Trophoblast cell (in vitro differentiated cells and primary cell): ENCODE measurements around the gene RREB1.

ENCODE experiments used
- DNase-seq, 2 donors: peaks; one replicate each; pipeline ENCODE4 v3.0.0-alpha.2; 2016
- H2AFZ ChIP-seq: 2 replicates; pipeline ENCODE4 v1.6.1; 2013; ENCODE audit warnings: low read length, moderate library complexity, mild to moderate bottlenecking; ENCODE audit not compliant: insufficient read depth, poor library complexity
- H2AK5ac ChIP-seq: 2 replicates; pipeline ENCODE4 v1.6.1; 2013; ENCODE audit warnings: mild to moderate bottlenecking, low read length
- H2BK120ac ChIP-seq: 2 replicates; pipeline ENCODE4 v1.6.1; 2013; ENCODE audit warnings: low read length, mild to moderate bottlenecking, moderate library complexity; ENCODE audit not compliant: insufficient read depth, poor library complexity
- H2BK12ac ChIP-seq: 2 replicates; pipeline ENCODE4 v1.6.1; 2013; ENCODE audit warnings: mild to moderate bottlenecking, low read length, moderate library complexity
- H2BK5ac ChIP-seq: 2 replicates; pipeline ENCODE4 v1.6.1; 2013; ENCODE audit warnings: low read length, low read depth, moderate library complexity, mild to moderate bottlenecking; ENCODE audit not compliant: poor library complexity
- H3K14ac ChIP-seq: 2 replicates; pipeline ENCODE4 v1.6.1; 2013; ENCODE audit warnings: mild to moderate bottlenecking, low read length
- H3K18ac ChIP-seq: 2 replicates; pipeline ENCODE4 v1.6.1; 2013; ENCODE audit warnings: mild to moderate bottlenecking, low read length
- H3K23ac ChIP-seq: 2 replicates; pipeline ENCODE4 v1.6.1; 2013; ENCODE audit warnings: low read length
- H3K27ac ChIP-seq: 2 replicates; pipeline ENCODE4 v1.5.1; 2013; ENCODE audit warnings: low read depth, mild to moderate bottlenecking, inconsistent platforms, low read length, moderate library complexity
- H3K27me3 ChIP-seq: 2 replicates; pipeline ENCODE4 v1.6.1; 2013; ENCODE audit warnings: inconsistent platforms, mild to moderate bottlenecking, low read length, moderate library complexity; ENCODE audit not compliant: insufficient read depth
- H3K36me3 ChIP-seq, 2 experiments: 1 replicate in 1 of 2; 2 replicates in 1 of 2; pipeline ENCODE4 v1.6.1; 2013; ENCODE audit warnings: low read length in 2 of 2, mild to moderate bottlenecking in 2 of 2, moderate library complexity in 1 of 2; ENCODE audit not compliant: insufficient read depth in 2 of 2, control insufficient read depth in 1 of 2
- H3K4ac ChIP-seq: 2 replicates; pipeline ENCODE4 v1.6.1; 2013; ENCODE audit warnings: low read depth, mild to moderate bottlenecking, low read length, moderate library complexity
- H3K4me1 ChIP-seq, 2 experiments: 1 replicate in 1 of 2; 2 replicates in 1 of 2; pipeline ENCODE4 v1.6.1; 2013; ENCODE audit warnings: low read length in 2 of 2, mild to moderate bottlenecking in 2 of 2, moderate library complexity in 1 of 2; ENCODE audit not compliant: insufficient read depth in 2 of 2, control insufficient read depth in 1 of 2
- H3K4me2 ChIP-seq: 2 replicates; pipeline ENCODE4 v1.6.1; 2013; ENCODE audit warnings: inconsistent platforms, mild to moderate bottlenecking, low read length, moderate library complexity
- H3K4me3 ChIP-seq: 2 replicates; pipeline ENCODE4 v1.5.1; 2013; ENCODE audit warnings: mild to moderate bottlenecking, low read depth, low read length, inconsistent platforms
- H3K79me1 ChIP-seq: one replicate; pipeline ENCODE4 v1.6.1; 2013; ENCODE audit warnings: low read length
- H3K79me2 ChIP-seq: 2 replicates; pipeline ENCODE4 v1.6.1; 2013; ENCODE audit warnings: low read length, mild to moderate bottlenecking; ENCODE audit not compliant: control insufficient read depth, insufficient read depth, poor library complexity
- H3K9ac ChIP-seq: 2 replicates; pipeline ENCODE4 v1.6.1; 2013; ENCODE audit warnings: mild to moderate bottlenecking, low read length
- H3K9me3 ChIP-seq: 2 replicates; pipeline ENCODE4 v1.6.1; 2013; ENCODE audit warnings: low read depth, mild to moderate bottlenecking, control low read depth, inconsistent platforms, low read length; ENCODE audit not compliant: insufficient read depth
- H4K12ac ChIP-seq: 2 replicates; pipeline ENCODE4 v1.6.1; 2013; ENCODE audit warnings: low read depth, mild to moderate bottlenecking, low read length, moderate library complexity
- H4K8ac ChIP-seq: 2 replicates; pipeline ENCODE4 v1.6.1; 2013; ENCODE audit warnings: low read depth, mild to moderate bottlenecking, low read length, moderate library complexity
- H4K91ac ChIP-seq: one replicate; pipeline ENCODE4 v1.6.1; 2013; ENCODE audit warnings: low read depth, mild to moderate bottlenecking, low read length, moderate library complexity
- WGBS: extraction: QIAGEN DNeasy Blood & Tissue Kit; methylation state at CpG from one replicate; pipeline ENCODE4 v1.1.7; 2013; ENCODE audit warnings: missing lambda C conversion rate; ENCODE audit not compliant: insufficient read length, insufficient coverage; ENCODE audit errors: extremely low coverage; 5-methylcytosine and 5-hydroxymethylcytosine counted together

The RREB1 gene

GRCh38 chr6:7080311-7080710 lies 27.4 kb upstream of the RREB1 start:
- no peak overlapping the region for H3K4me3 ChIP-seq
- H2AK5ac ChIP-seq, result no peak overlapping the region
- H4K91ac ChIP-seq, result no peak overlapping the region
- H3K4me2 ChIP-seq, result no peak overlapping the region
- H3K9me3 ChIP-seq, result no peaks in the 10 kb centered on the region
- no peak overlapping the region for H3K14ac ChIP-seq
- no peak overlapping the region for H2BK120ac ChIP-seq
- H3K18ac ChIP-seq, result no peak overlapping the region
- no peaks in the 10 kb centered on the region for H3K79me1 ChIP-seq
- no peak overlapping the region for H2AFZ ChIP-seq
- no peak overlapping the region for H3K9ac ChIP-seq
- no peaks in the 10 kb centered on the region for H3K79me2 ChIP-seq
- no peak overlapping the region for H3K4ac ChIP-seq
- no peak overlapping the region for H3K23ac ChIP-seq
- DNase-seq, result no peak
- H2BK12ac ChIP-seq, result no peak overlapping the region
- H3K36me3 ChIP-seq, result no peaks in the 10 kb centered on the region
- H4K8ac ChIP-seq, result no peak overlapping the region
- H4K12ac ChIP-seq, result no peak overlapping the region
- H3K27ac ChIP-seq, result no peak overlapping the region
- H3K4me1 ChIP-seq, result no peaks in the 10 kb centered on the region
- no peaks in the 10 kb centered on the region for H3K27me3 ChIP-seq
- no peak overlapping the region for H2BK5ac ChIP-seq
- WGBS, result no CpG with 5 or more reads among the region's 2 CpGs

- Histone ChIP-seq H3K18ac (peak overlapping the region; percentile 21), H3K14ac (no peak overlapping the region), H3K4me1 (peaks cover 8 to 10% of the 10 kb centered on the region in 2 experiments), H3K4me3 (no peak overlapping the region), H2AK5ac (peak overlapping the region; percentile 39), H3K23ac (no peak overlapping the region), H3K4me2 (no peak overlapping the region), H3K27me3 (no peaks in the 10 kb centered on the region), H3K36me3 (no peaks in the 10 kb centered on the region), H2BK5ac (no peak overlapping the region), H4K91ac (no peak overlapping the region), H3K79me2 (no peaks in the 10 kb centered on the region), H2BK12ac (peak overlapping the region; percentile 23), H4K12ac (no peak overlapping the region), H3K27ac (no peak overlapping the region), H3K4ac (no peak overlapping the region), H3K79me1 (peaks cover 5% of the 10 kb centered on the region), H3K9ac (no peak overlapping the region), H4K8ac (no peak overlapping the region), H2BK120ac (no peak overlapping the region), H2AFZ (no peak overlapping the region), H3K9me3 (no peaks in the 10 kb centered on the region)
- WGBS, result no CpG with 5 or more reads among the region's 1 CpG
- DNase-seq, result peak in 1 of 2 donors; percentile 2
Observed at GRCh38 chr6:7085911-7086310, 21.9 kb upstream of the RREB1 start.

DNA sequence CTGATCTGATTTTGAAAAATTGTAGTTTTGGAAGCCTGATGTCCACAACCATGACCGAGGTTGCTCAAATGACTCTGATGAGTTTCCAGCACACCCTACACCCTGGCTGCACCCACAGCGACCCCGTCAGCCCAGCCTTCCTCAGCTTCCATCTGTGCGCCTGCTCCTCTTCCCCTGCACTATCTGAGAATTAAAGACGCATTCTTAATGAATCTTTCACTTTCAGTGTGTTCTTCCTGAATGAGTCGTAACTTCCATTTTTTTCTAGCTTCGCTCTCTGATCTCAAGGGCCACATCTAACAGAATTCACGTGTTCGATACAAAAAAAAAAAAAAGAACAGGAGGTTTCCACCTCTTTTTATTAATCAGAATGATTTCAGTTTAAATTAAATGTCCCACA lies 21.3 kb upstream of the RREB1 start:
- H3K79me2 ChIP-seq, result no peaks in the 10 kb centered on the region

GRCh38 chr6:7087066-7087465 lies 20.7 kb upstream of the RREB1 start:
- no peak overlapping the region for H3K9ac ChIP-seq
- no CpG with 5 or more reads among the region's 3 CpGs for WGBS
- no peaks in the 10 kb centered on the region for H3K27me3 ChIP-seq
- no peak overlapping the region for H2BK120ac ChIP-seq
- H3K4me2 ChIP-seq, result no peak overlapping the region
- H2AFZ ChIP-seq, result no peak overlapping the region
- peaks cover 5% of the 10 kb centered on the region for H3K79me1 ChIP-seq
- no peak overlapping the region for H3K27ac ChIP-seq
- H3K79me2 ChIP-seq, result no peaks in the 10 kb centered on the region
- DNase-seq, result peak in 1 of 2 donors; percentile 2
- no peak overlapping the region for H4K91ac ChIP-seq
- no peaks in the 10 kb centered on the region for H3K36me3 ChIP-seq
- no peak overlapping the region for H2BK5ac ChIP-seq
- no peaks in the 10 kb centered on the region for H3K9me3 ChIP-seq
- no peak overlapping the region for H4K8ac ChIP-seq
- H2AK5ac ChIP-seq, result no peak overlapping the region
- H3K4me1 ChIP-seq, result peaks cover 8 to 10% of the 10 kb centered on the region in 2 experiments
- H3K23ac ChIP-seq, result no peak overlapping the region
- H3K14ac ChIP-seq, result no peak overlapping the region
- no peak overlapping the region for H3K4me3 ChIP-seq
- H3K18ac ChIP-seq, result no peak overlapping the region
- no peak overlapping the region for H3K4ac ChIP-seq
- no peak overlapping the region for H4K12ac ChIP-seq
- H2BK12ac ChIP-seq, result no peak overlapping the region

More for the DNA sequence above, 21.3 kb upstream of the RREB1 start:
- peaks cover 8 to 10% of the 10 kb centered on the region in 2 experiments for H3K4me1 ChIP-seq
- H3K4ac ChIP-seq, result no peak overlapping the region
- H3K36me3 ChIP-seq, result no peaks in the 10 kb centered on the region
- no peak overlapping the region for H2BK5ac ChIP-seq
- no peak overlapping the region for H3K9ac ChIP-seq
- no peak overlapping the region for H4K12ac ChIP-seq
- H4K91ac ChIP-seq, result peak overlapping the region; percentile 35
- H3K27me3 ChIP-seq, result no peaks in the 10 kb centered on the region
- H3K18ac ChIP-seq, result peak overlapping the region; percentile 44
- no CpG with 5 or more reads among the region's 9 CpGs for WGBS
- H2BK120ac ChIP-seq, result peak overlapping the region; percentile 75
- no peak overlapping the region for H3K4me2 ChIP-seq
- no peak overlapping the region for H3K27ac ChIP-seq
- no peak overlapping the region for H4K8ac ChIP-seq
- H3K14ac ChIP-seq, result peak overlapping the region; percentile 53
- H3K79me1 ChIP-seq, result peaks cover 5% of the 10 kb centered on the region
- H3K23ac ChIP-seq, result no peak overlapping the region
- DNase-seq, result peak in 1 of 2 donors; percentile 11
- no peak overlapping the region for H3K4me3 ChIP-seq
- no peak overlapping the region for H2AFZ ChIP-seq
- no peaks in the 10 kb centered on the region for H3K9me3 ChIP-seq
- peak overlapping the region; percentile 56 for H2AK5ac ChIP-seq
- H2BK12ac ChIP-seq, result peak overlapping the region; percentile 69
